Mononuclear cell (primary cell): Measurements from ENCODE around the gene FLNC. TPM values are rescaled to one million over a fixed set of nuclear protein-coding genes. Genes with fewer than 3 reads are reported as not detected.

ENCODE experiments used
- H3K27me3 ChIP-seq: 2 replicates; pipeline ENCODE4 v1.6.0; 2011; ENCODE audit warnings: low read length, control low read depth; ENCODE audit not compliant: insufficient read depth
- H3K4me1 ChIP-seq: 2 replicates; pipeline ENCODE4 v1.5.1; 2011; ENCODE audit warnings: mild to moderate bottlenecking, low read length, control low read depth; ENCODE audit not compliant: insufficient read depth
- H3K4me3 ChIP-seq: 2 replicates; pipeline ENCODE4 v1.5.1; 2011; ENCODE audit warnings: mild to moderate bottlenecking, low read length, moderate library complexity
- H3K9me3 ChIP-seq: 2 replicates; pipeline ENCODE4 v1.5.1; 2011; ENCODE audit warnings: low read depth, mild to moderate bottlenecking, control low read depth, low read length
- total RNA-seq: library from RNA; depleted of rRNA; stranded (reverse); fragments of >200 nt; gene quantifications from one replicate; pipeline ENCODE4 v1.2.3, GENCODE V29; 2012

FLNC gene
- total RNA-seq, 1 donor, result under 0.01 TPM

GRCh38 chr7:128833148-128833945 lies 3.1 kb downstream of the FLNC start:
- Histone ChIP-seq H3K4me1 (peaks cover 23% of the 10 kb centered on the region), H3K4me3 (no peak overlapping the region), H3K9me3 (no peaks in the 10 kb centered on the region), H3K27me3 (peaks cover 36% of the 10 kb centered on the region)

GRCh38 chr7:128833946-128834325 lies 3.7 kb downstream of the FLNC start:
- Histone ChIP-seq H3K4me3 (no peak overlapping the region), H3K27me3 (peaks cover 30% of the 10 kb centered on the region), H3K4me1 (peaks cover 23% of the 10 kb centered on the region), H3K9me3 (no peaks in the 10 kb centered on the region)

- peaks cover 15% of the 10 kb centered on the region for H3K4me1 ChIP-seq
- no peaks in the 10 kb centered on the region for H3K9me3 ChIP-seq
- H3K4me3 ChIP-seq, result no peak overlapping the region
- H3K27me3 ChIP-seq, result peaks cover 20% of the 10 kb centered on the region
These were observed 5.1 kb downstream of the FLNC start for GRCh38 chr7:128835231-128835751.

GRCh38 chr7:128835790-128836641 lies 5.8 kb downstream of the FLNC start:
- no peak overlapping the region for H3K4me3 ChIP-seq
- peaks cover 9% of the 10 kb centered on the region for H3K4me1 ChIP-seq
- no peaks in the 10 kb centered on the region for H3K9me3 ChIP-seq
- H3K27me3 ChIP-seq, result peaks cover 16% of the 10 kb centered on the region

GRCh38 chr7:128836729-128837348 lies 6.6 kb downstream of the FLNC start:
- no peak overlapping the region for H3K4me3 ChIP-seq
- H3K4me1 ChIP-seq, result peaks cover under 1% of the 10 kb centered on the region
- peaks cover 9% of the 10 kb centered on the region for H3K27me3 ChIP-seq
- H3K9me3 ChIP-seq, result no peaks in the 10 kb centered on the region

- Histone ChIP-seq H3K9me3 (no peaks in the 10 kb centered on the region), H3K4me3 (no peak overlapping the region), H3K4me1 (no peaks in the 10 kb centered on the region), H3K27me3 (peaks cover 4% of the 10 kb centered on the region)
These were observed 7.3 kb downstream of the FLNC start for GRCh38 chr7:128837521-128837921.

- H3K4me1 ChIP-seq, result no peaks in the 10 kb centered on the region
- H3K4me3 ChIP-seq, result no peak overlapping the region
- no peaks in the 10 kb centered on the region for H3K9me3 ChIP-seq
- H3K27me3 ChIP-seq, result no peaks in the 10 kb centered on the region
These were observed 8.0 kb downstream of the FLNC start for GRCh38 chr7:128838109-128838779.

GRCh38 chr7:128838981-128839731 lies 8.9 kb downstream of the FLNC start:
- no peak overlapping the region for H3K4me3 ChIP-seq
- H3K4me1 ChIP-seq, result no peaks in the 10 kb centered on the region
- no peaks in the 10 kb centered on the region for H3K27me3 ChIP-seq
- H3K9me3 ChIP-seq, result no peaks in the 10 kb centered on the region

GRCh38 chr7:128839751-128840177 lies 9.6 kb downstream of the FLNC start:
- Histone ChIP-seq H3K27me3 (no peaks in the 10 kb centered on the region), H3K4me3 (no peak overlapping the region), H3K9me3 (no peaks in the 10 kb centered on the region)

GRCh38 chr7:128840326-128841170 lies 10.3 kb downstream of the FLNC start:
- H3K27me3 ChIP-seq, result no peaks in the 10 kb centered on the region
- no peaks in the 10 kb centered on the region for H3K9me3 ChIP-seq
- no peaks in the 10 kb centered on the region for H3K4me1 ChIP-seq
- no peak overlapping the region for H3K4me3 ChIP-seq

More at GRCh38 chr7:128839751-128840177, 9.6 kb downstream of the FLNC start:
- H3K4me1 ChIP-seq, result no peaks in the 10 kb centered on the region

GRCh38 chr7:128841171-128841690 lies 11.0 kb downstream of the FLNC start:
- H3K4me1 ChIP-seq, result no peaks in the 10 kb centered on the region
- H3K4me3 ChIP-seq, result no peak overlapping the region
- H3K9me3 ChIP-seq, result no peaks in the 10 kb centered on the region
- H3K27me3 ChIP-seq, result no peaks in the 10 kb centered on the region

- H3K4me1 ChIP-seq, result no peaks in the 10 kb centered on the region
- H3K9me3 ChIP-seq, result no peaks in the 10 kb centered on the region
- H3K27me3 ChIP-seq, result no peaks in the 10 kb centered on the region
- H3K4me3 ChIP-seq, result no peak overlapping the region
These were observed 11.9 kb downstream of the FLNC start for GRCh38 chr7:128841921-128842673.
